HUES48 (cell line): Measurements from ENCODE around the gene CSRP1.
"Not testable (repeated sequence)": the region's sequence is repeated elsewhere in the genome, so short reads cannot be mapped to it uniquely, and the experiment has no call there.

Source experiments
- H3K27ac ChIP-seq: one replicate; pipeline ENCODE4 v1.7.0; 2013; ENCODE audit warnings: low read depth, low read length, inconsistent platforms
- H3K27me3 ChIP-seq: 2 replicates; pipeline ENCODE4 v1.6.1; 2013; ENCODE audit warnings: mild to moderate bottlenecking, low read length; ENCODE audit not compliant: control insufficient read depth, insufficient read depth
- H3K36me3 ChIP-seq: 2 replicates; pipeline ENCODE4 v1.6.1; 2013; ENCODE audit warnings: low read length; ENCODE audit not compliant: control insufficient read depth, insufficient read depth
- H3K4me1 ChIP-seq: 2 replicates; pipeline ENCODE4 v1.6.1; 2013; ENCODE audit warnings: mild to moderate bottlenecking, low read length; ENCODE audit not compliant: control insufficient read depth, insufficient read depth
- H3K4me3 ChIP-seq: 2 replicates; pipeline ENCODE4 v1.5.1; 2013; ENCODE audit warnings: mild to moderate bottlenecking, low read depth, low read length
- H3K9ac ChIP-seq: 2 replicates; pipeline ENCODE4 v1.6.1; 2013; ENCODE audit warnings: mild to moderate bottlenecking, low read depth, low read length, moderate library complexity
- H3K9me3 ChIP-seq: 2 replicates; pipeline ENCODE4 v1.6.1; 2013; ENCODE audit warnings: low read length; ENCODE audit not compliant: control insufficient read depth, insufficient read depth

CSRP1 gene

GRCh38 chr1:201506557-201507359, at the start of gene CSRP1:
CSRP1 (minus strand) TSS chr1:201507123; CDS start chr1:201496303, 10,820 bp downstream.
- H3K36me3 ChIP-seq, result no peaks in the 10 kb centered on the region
- peak within 1 kb of the TSS; percentile 46 for H3K9ac ChIP-seq
- H3K9me3 ChIP-seq, result no peaks in the 10 kb centered on the region
- peaks cover 26% of the 10 kb centered on the region for H3K27me3 ChIP-seq
- peaks cover 42% of the 10 kb centered on the region for H3K4me1 ChIP-seq
- peak within 1 kb of the TSS; percentile 52 for H3K4me3 ChIP-seq
- no peak within 1 kb of the TSS for H3K27ac ChIP-seq

GRCh38 chr1:201555593-201555945, 48.6 kb upstream of the CSRP1 start:
- no peaks in the 10 kb centered on the region for H3K4me1 ChIP-seq
- H3K4me3 ChIP-seq, result no peak overlapping the region
- no peak overlapping the region for H3K9ac ChIP-seq
- no peak overlapping the region for H3K27ac ChIP-seq
- no peaks in the 10 kb centered on the region for H3K9me3 ChIP-seq
- H3K27me3 ChIP-seq, result no peaks in the 10 kb centered on the region
- no peaks in the 10 kb centered on the region for H3K36me3 ChIP-seq

GRCh38 chr1:201554789-201555592, 48.1 kb upstream of the CSRP1 start:
- Histone ChIP-seq H3K9ac (no peak overlapping the region), H3K27me3 (no peaks in the 10 kb centered on the region), H3K36me3 (no peaks in the 10 kb centered on the region), H3K9me3 (no peaks in the 10 kb centered on the region), H3K27ac (no peak overlapping the region), H3K4me3 (no peak overlapping the region), H3K4me1 (no peaks in the 10 kb centered on the region)

GRCh38 chr1:201554190-201554600, 47.3 kb upstream of the CSRP1 start:
- H3K27me3 ChIP-seq, result no peaks in the 10 kb centered on the region
- H3K27ac ChIP-seq, result no peak overlapping the region
- H3K9me3 ChIP-seq, result no peaks in the 10 kb centered on the region
- H3K4me3 ChIP-seq, result no peak overlapping the region
- no peak overlapping the region for H3K9ac ChIP-seq
- no peaks in the 10 kb centered on the region for H3K4me1 ChIP-seq
- no peaks in the 10 kb centered on the region for H3K36me3 ChIP-seq

- no peaks in the 10 kb centered on the region for H3K36me3 ChIP-seq
- no peaks in the 10 kb centered on the region for H3K4me1 ChIP-seq
- no peak overlapping the region for H3K4me3 ChIP-seq
- no peaks in the 10 kb centered on the region for H3K9me3 ChIP-seq
- no peak overlapping the region for H3K27ac ChIP-seq
- no peaks in the 10 kb centered on the region for H3K27me3 ChIP-seq
- no peak overlapping the region for H3K9ac ChIP-seq
Measured at GRCh38 chr1:201553496-201554189, 46.7 kb upstream of the CSRP1 start.

GRCh38 chr1:201552941-201553351, 46.0 kb upstream of the CSRP1 start:
- no peaks in the 10 kb centered on the region for H3K9me3 ChIP-seq
- H3K36me3 ChIP-seq, result no peaks in the 10 kb centered on the region
- H3K4me3 ChIP-seq, result no peak overlapping the region
- no peak overlapping the region for H3K27ac ChIP-seq
- H3K9ac ChIP-seq, result no peak overlapping the region
- H3K27me3 ChIP-seq, result no peaks in the 10 kb centered on the region
- H3K4me1 ChIP-seq, result no peaks in the 10 kb centered on the region

- Histone ChIP-seq H3K36me3 (no peaks in the 10 kb centered on the region), H3K4me1 (no peaks in the 10 kb centered on the region), H3K9ac (no peak overlapping the region), H3K9me3 (no peaks in the 10 kb centered on the region), H3K27me3 (no peaks in the 10 kb centered on the region), H3K4me3 (no peak overlapping the region), H3K27ac (no peak overlapping the region)
Measured at GRCh38 chr1:201551877-201552731, 45.2 kb upstream of the CSRP1 start.

- Histone ChIP-seq H3K9me3 (no peaks in the 10 kb centered on the region), H3K4me3 (no peak overlapping the region), H3K36me3 (no peaks in the 10 kb centered on the region), H3K27ac (no peak overlapping the region), H3K27me3 (no peaks in the 10 kb centered on the region), H3K9ac (no peak overlapping the region), H3K4me1 (peaks cover 2% of the 10 kb centered on the region; the same call in 1 of the 2 replicates)
Measured at GRCh38 chr1:201551096-201551495, 44.2 kb upstream of the CSRP1 start.

GRCh38 chr1:201549522-201549921, 42.6 kb upstream of the CSRP1 start:
- H3K27ac ChIP-seq, H3K27me3 ChIP-seq, H3K4me3 ChIP-seq, H3K4me1 ChIP-seq, H3K9ac ChIP-seq, H3K36me3 ChIP-seq, H3K9me3 ChIP-seq: not testable (repeated sequence)

- no peaks in the 10 kb centered on the region for H3K36me3 ChIP-seq
- H3K27ac ChIP-seq, result no peak overlapping the region
- no peak overlapping the region for H3K9ac ChIP-seq
- H3K27me3 ChIP-seq, result peaks cover 16% of the 10 kb centered on the region
- H3K4me1 ChIP-seq, result peaks cover 11% of the 10 kb centered on the region
- no peaks in the 10 kb centered on the region for H3K9me3 ChIP-seq
- no peak overlapping the region for H3K4me3 ChIP-seq
Measured at GRCh38 chr1:201545851-201546492, 39.0 kb upstream of the CSRP1 start.
